Upper lobe of left lung (tissue), 4 donors: ENCODE results near the gene ATG4C.
"Not testable (repeated sequence)": the region's sequence is repeated elsewhere in the genome, so short reads cannot be mapped to it uniquely, and the experiment has no call there.

Experiments
- EP300 ChIP-seq, 4 donors: sonication (generic); formaldehyde crosslinking; IDR thresholded peaks; one replicate each; pipeline ENCODE4 v1.5.1; 2017; ENCODE audit warnings: antibody characterized with exemption in 4 of 4, control low read depth in 2 of 4
- POLR2A ChIP-seq, 4 donors: fragments of 450-650 bp; IDR thresholded peaks; one replicate each; pipeline ENCODE4 v1.5.1; 2016 to 2017; ENCODE audit warnings: antibody characterized with exemption in 4 of 4, mild to moderate bottlenecking in 2 of 4

DNA sequence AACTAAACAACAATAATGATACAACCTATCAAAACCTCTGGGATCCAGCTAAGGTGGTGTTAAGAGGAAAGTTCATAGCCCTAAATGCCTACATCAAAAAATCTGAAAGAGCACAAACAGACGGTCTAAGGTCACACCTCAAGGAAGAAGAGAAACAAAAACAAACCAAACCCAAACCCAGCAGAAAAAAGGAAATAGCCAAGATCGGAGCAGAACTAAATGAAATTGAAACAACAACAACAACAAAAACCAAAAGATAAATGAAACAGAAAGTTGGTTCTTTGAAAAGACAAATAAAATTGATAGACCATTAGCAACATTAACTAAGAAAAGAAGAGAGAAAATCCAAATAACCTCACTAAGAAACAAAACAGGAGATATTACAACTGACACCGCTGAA is 43.2 kb upstream of the ATG4C start:
- not testable (repeated sequence) for TF ChIP-seq POLR2A, EP300 (IDR thresholded peaks at IDR 0.05)
